Panc1 (cell line): ENCODE data around the gene SULT1E1.

Experiments
- CTCF ChIP-seq: fragments of 450-650 bp; IDR thresholded peaks from 2 replicates; pipeline ENCODE4 v1.5.1; 2017; ENCODE audit warnings: mild to moderate bottlenecking
- POLR2AphosphoS5 ChIP-seq: IDR thresholded peaks from 2 replicates; pipeline ENCODE4 v1.6.1; 2012; ENCODE audit warnings: mild to moderate bottlenecking, low read depth, low read length, moderate library complexity
- TCF7L2 ChIP-seq: IDR thresholded peaks from 2 replicates; pipeline ENCODE4 v1.6.1; 2011; ENCODE audit warnings: mild to moderate bottlenecking, low read depth, low read length, inconsistent platforms

- no peak for TF ChIP-seq CTCF
- no peak for TF ChIP-seq TCF7L2
- TF ChIP-seq POLR2AphosphoS5: no peak
Measured at GRCh38 chr4:69828828-69829227, 31.1 kb downstream of the SULT1E1 start.
